HG02943 (cell line): ENCODE measurements around the gene AMT.
"Not testable (repeated sequence)": the region's sequence is repeated elsewhere in the genome, so short reads cannot be mapped to it uniquely, and the experiment has no call there.

ENCODE experiments used
- ATAC-seq: cut with Tn5 transposase; IDR thresholded peaks from one replicate; pipeline ENCODE4 v1.9.1; 2021; ENCODE audit warnings: mild to moderate bottlenecking, low read depth, moderate library complexity; ENCODE audit not compliant: unreplicated experiment

Gene AMT

GRCh38 chr3:49427586-49427985 is 5.3 kb upstream of the AMT start:
- no peak for ATAC-seq

DNA sequence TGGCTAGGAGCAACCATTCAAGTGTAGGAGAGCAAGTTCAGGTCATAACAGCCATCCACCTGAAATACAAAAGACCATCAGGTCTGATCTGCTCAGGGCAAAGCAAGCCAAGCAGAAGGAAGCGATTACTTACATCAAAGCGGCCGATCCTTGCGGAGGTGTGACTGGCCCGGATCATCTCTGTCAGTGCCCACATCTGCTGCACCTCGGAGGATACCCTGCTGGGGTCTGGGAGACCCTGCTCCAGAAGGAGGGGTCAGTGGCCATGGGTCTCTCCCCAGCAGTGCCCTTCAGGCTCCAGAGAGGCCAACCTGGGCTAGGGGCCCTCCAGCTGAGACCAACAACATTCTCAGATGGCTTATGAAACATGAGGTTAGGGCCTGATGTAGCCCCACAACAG is 2.5 kb upstream of the AMT start:
- ATAC-seq: no peak

DNA sequence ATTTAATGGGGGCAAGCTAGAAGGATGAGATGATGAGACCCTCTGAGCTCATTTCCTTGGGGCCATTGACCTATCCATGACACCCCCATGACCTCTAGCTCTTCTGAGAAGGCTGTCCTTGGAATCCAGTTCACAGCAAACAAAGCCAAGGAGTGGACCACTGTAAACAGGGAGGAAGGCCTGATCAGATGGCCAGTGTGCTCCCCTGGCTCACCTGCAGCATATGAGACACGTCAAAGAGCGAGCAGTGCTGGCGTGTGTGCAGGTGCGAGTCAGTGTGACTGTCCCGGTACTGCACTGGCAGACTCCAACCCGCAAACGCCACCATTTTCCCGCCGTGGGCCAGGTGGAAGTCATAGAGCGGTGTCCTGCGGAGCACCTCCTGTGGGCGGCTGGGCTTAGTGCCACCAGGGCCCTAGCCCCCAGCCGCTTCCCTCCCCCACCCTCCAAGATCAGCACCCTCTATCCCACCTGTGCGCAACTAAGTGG is 339 bp downstream of the AMT start:
- ATAC-seq: no peak

- ATAC-seq: no peak
Measured at GRCh38 chr3:49417516-49418120, 4.7 kb downstream of the AMT start.

- ATAC-seq: no peak
Measured at GRCh38 chr3:49416867-49417266, 5.4 kb downstream of the AMT start.

- no peak for ATAC-seq
Measured at GRCh38 chr3:49415931-49416601, 6.2 kb downstream of the AMT start.

- no peak for ATAC-seq
Measured at GRCh38 chr3:49414753-49415152, 7.5 kb downstream of the AMT start.

GRCh38 chr3:49413338-49413734 is 8.9 kb downstream of the AMT start:
- no peak for ATAC-seq

GRCh38 chr3:49412632-49413337 is 9.5 kb downstream of the AMT start:
- no peak for ATAC-seq

GRCh38 chr3:49411968-49412631 is 10.2 kb downstream of the AMT start, which contains the start of the genes RHOA and TCTA:
Gene RHOA, minus strand, starts transcription at chr3:49411976. Its CDS starts 36,387 bp downstream, at chr3:49375589.
Gene TCTA, plus strand, starts transcription at chr3:49412423. Its CDS starts 4 bp downstream, at chr3:49412427.
- ATAC-seq: peak; percentile 79

- peak; percentile 24 for ATAC-seq
Measured at GRCh38 chr3:49411535-49411967, 10.7 kb downstream of the AMT start.

DNA sequence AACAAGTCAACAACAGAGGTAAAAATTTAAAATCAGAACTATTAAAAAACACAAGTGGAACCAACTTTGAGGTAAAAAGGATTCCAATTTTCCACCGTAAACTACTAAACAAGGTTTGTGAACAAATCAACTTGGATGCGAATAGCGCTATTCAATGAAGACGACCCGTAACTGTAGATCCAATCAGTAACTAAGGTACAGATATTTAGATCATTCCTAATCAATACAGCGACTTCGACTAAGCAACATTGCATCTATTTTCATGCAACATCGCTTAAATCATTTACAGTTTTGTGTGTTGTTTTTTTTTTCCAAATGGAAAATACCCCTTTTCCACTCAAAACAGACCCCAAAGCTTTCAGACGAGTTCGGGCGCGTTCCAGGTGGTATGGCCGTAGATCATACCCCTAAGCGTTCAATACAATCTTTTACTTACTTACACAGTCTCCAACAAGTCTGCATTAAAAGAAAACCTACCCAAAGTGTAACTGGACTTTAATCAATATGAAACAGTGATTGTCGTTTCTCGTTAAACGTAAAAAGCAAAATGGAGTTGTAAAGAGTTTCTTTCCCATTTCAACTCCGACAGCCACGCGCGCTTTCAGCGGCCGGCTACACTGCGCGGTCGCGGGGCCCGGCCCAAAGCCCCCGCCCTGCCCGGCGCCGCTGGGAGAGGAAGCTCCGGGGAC is 11.3 kb downstream of the AMT start:
- ATAC-seq: no peak

GRCh38 chr3:49410066-49410845 is 12.0 kb downstream of the AMT start:
- ATAC-seq: no peak

DNA sequence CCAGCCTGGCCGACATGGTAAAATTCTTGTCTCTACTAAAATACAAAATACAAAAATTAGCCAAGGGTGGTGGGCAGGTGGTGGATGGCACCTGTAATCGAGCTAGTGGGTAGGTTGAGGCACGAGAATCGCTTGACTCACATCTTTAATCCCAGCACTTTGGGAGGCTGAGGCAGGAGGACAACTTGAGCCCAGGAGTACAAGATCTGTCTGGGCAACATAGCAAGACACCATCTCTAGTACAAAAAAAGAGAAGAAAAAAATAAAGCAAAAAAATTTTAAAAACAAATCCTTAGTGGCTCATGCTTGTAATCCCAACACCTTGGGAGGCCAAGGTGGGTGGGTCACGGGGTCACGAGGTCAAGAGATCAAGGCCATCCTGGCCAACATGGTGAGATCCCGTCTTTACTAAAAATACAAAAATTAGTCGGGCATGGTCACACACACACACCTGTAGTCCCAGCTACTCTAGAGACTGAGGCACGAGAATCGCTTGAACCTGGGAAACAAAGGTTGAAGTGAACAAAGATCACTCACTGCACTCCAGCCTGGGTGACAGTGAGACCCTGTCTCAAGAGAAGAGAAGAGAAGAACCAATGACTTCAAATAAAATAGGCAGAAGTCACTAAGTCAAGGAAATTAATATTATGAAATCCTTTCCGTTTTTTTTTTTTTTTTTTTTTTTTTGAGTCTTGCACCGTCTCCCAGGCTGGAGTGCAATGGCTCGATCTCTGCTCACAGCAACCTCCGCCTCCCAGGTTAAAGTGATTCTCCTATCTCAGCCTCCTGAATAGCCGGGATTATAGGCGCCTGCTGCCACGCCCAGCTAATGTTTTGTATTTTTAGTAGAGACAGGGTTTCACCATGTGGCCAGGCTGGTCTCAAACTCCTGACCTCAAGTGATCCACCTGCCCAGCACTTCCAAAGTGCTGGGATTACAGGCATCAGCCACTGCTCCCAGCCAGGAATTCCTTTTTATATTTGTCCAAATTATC is 15.4 kb downstream of the AMT start:
- no peak for ATAC-seq

DNA sequence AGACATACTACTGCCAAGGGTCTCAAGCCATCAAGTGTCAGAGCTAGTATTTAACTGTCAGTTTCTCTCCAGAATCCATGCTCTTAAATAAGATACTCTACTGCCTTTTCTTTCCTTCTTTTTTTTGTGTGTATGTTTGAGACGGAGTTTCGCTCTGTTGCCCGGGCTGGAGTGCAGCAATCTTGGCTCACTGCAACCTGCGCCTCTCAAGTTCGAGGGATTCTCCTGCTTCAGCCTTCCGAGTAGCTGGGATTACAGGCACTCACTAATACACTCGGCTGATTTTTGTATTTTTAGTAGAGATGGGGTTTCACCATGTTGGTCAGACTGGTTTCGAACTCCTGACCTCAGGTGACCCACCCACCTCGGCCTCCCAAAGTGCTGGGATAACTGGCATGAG is 16.7 kb downstream of the AMT start:
- ATAC-seq: not testable (repeated sequence)

DNA sequence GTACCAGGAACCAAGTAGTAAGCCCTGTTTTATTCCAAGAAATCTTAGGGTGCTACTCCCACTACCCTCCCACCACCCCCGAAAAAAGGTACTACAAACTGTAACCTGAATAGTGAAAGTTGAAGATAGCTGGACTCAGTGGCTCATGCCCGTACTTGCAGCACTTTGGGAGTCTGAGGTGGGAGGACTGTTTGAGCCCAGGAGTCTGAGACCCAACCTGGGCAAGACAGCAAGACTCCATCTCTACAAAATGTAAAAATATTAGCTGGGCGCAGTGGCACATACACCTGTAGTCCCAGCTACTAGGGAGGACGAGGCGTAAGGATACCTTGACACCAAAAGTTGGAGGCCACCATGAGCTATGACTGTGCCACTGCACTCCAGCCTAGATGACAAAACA is 18.4 kb downstream of the AMT start:
- no peak for ATAC-seq

GRCh38 chr3:49401766-49402165 is 20.5 kb downstream of the AMT start:
- no peak for ATAC-seq

DNA sequence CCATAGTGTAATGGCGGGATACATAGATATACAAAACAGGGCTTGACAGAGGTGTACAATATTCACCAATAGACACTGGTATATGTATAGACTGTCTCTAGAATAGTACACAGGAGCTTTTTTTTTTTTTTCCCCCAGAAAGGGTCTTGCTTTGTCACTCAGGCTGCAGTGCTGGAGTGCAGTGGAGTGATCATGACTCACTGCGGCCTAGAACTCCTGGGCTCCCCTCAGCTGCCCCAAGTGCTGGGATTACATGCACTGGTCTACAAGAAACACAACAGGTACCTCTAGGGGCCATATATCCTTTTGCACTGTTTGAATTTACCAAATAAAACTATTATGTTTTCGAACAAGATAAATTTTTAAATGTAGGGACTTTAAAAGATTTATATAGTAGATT is 22.8 kb downstream of the AMT start:
- no peak for ATAC-seq
